Activated CD8-positive, alpha-beta T cell treated with anti-CD3 and anti-CD28 coated beads for 36 hours (primary cell): ENCODE measurements around the gene TBRG1. TPM values are rescaled to one million over a fixed set of nuclear protein-coding genes. Genes with fewer than 3 reads are reported as not detected.
A peak's percentile ranks its signal among the peaks of the same experiment; 100 is the strongest.

Experiments
- ATAC-seq: fragments of 200-7000 bp; cut with Tn5 transposase; one replicate; pipeline ENCODE4 v1.10.0; 2021; ENCODE audit warnings: mild to moderate bottlenecking, moderate library complexity
- CTCF ChIA-PET: fragments of 350-600 bp; sonication (Branson Sonifier 250); formaldehyde crosslinking; loops from one replicate; lab custom pipeline; 2021; ENCODE audit warnings: antibody characterized with exemption; lab: Charles Lee
- POLR2A ChIA-PET: fragments of 350-600 bp; sonication (Branson Sonifier 250); formaldehyde crosslinking; loops from one replicate; lab custom pipeline; 2021; ENCODE audit warnings: antibody characterized with exemption; lab: Charles Lee
- DNase-seq: peaks from one replicate; pipeline ENCODE4 v3.0.0-alpha.2; 2020
- H3K27ac Mint-ChIP-seq: one replicate; pipeline ENCODE4 v1.8.0; 2021; ENCODE audit warnings: mild to moderate bottlenecking, mixed read lengths
- H3K27me3 Mint-ChIP-seq: one replicate; pipeline ENCODE4 v1.8.0; 2021; ENCODE audit warnings: mixed read lengths
- H3K36me3 Mint-ChIP-seq: one replicate; pipeline ENCODE4 v1.8.0; 2021; ENCODE audit warnings: low read depth, mixed read lengths
- H3K4me1 Mint-ChIP-seq: one replicate; pipeline ENCODE4 v1.8.0; 2021; ENCODE audit warnings: low read depth, mixed read lengths
- H3K4me3 Mint-ChIP-seq: one replicate; pipeline ENCODE4 v1.8.0; 2021; ENCODE audit warnings: mild to moderate bottlenecking, moderate library complexity, mixed read lengths
- H3K9me3 Mint-ChIP-seq: one replicate; pipeline ENCODE4 v1.8.0; 2021; ENCODE audit warnings: mixed read lengths
- CTCF ChIP-seq: fragments of 200-600 bp; IDR thresholded peaks from one replicate; pipeline ENCODE4 v1.8.0; 2022; ENCODE audit warnings: antibody characterized with exemption, mild to moderate bottlenecking
- intact Hi-C: fragments of 100-400 bp; cut with micrococcal nuclease; formaldehyde crosslinking; loops from one replicate; pipeline ENCODE4 v1.10.0; 2022
- total RNA-seq, 2 experiments: library from RNA; stranded (reverse); gene quantifications; one replicate each; pipeline ENCODE4 v1.2.3, GENCODE V29; 2021

Gene TBRG1
- total RNA-seq, 2 experiments from 2014 or later: 31.9 to 32.1 TPM

- TF ChIP-seq CTCF: no peak
- no peak for DNase-seq
- no peak overlapping the region for H3K27ac Mint-ChIP-seq
- no peak overlapping the region for H3K4me3 Mint-ChIP-seq
- CTCF ChIA-PET: interaction anchor here (0.8 to 4.8 kb wide), 24 partner anchors 10 to 233 kb away, joined by 3 to 30 read pairs (median 4); partner anchors contain the start of genes NRGN and TBRG1
- POLR2A ChIA-PET: interaction anchor here (0.6 kb wide), 1 partner anchor 194 kb away, joined by 3 read pairs; no protein-coding TSS in a partner anchor
- no peaks in the 10 kb centered on the region for H3K27me3 Mint-ChIP-seq
- ATAC-seq: no peak
- H3K9me3 Mint-ChIP-seq: no peaks in the 10 kb centered on the region
- intact Hi-C loops: no loop called here
- H3K4me1 Mint-ChIP-seq: no peaks in the 10 kb centered on the region
- H3K36me3 Mint-ChIP-seq: no peaks in the 10 kb centered on the region
Observed at GRCh38 chr11:124643605-124644425, 21.2 kb downstream of the TBRG1 start.

- Mint-ChIP-seq H3K36me3 (no peaks in the 10 kb centered on the region), H3K4me3 (no peak overlapping the region), H3K27me3 (no peaks in the 10 kb centered on the region), H3K9me3 (no peaks in the 10 kb centered on the region), H3K27ac (no peak overlapping the region), H3K4me1 (no peaks in the 10 kb centered on the region)
- intact Hi-C loops: no loop called here
- ChIA-PET POLR2A (no interaction called here), CTCF (interaction anchor here (0.6 to 4.8 kb wide), 27 partner anchors 10 to 232 kb away, joined by 3 to 30 read pairs (median 4); partner anchors contain the start of gene TBRG1)
- DNase-seq (peak; percentile 27), ATAC-seq (peak; percentile 78)
- TF ChIP-seq CTCF: peak; percentile 94
Observed at GRCh38 chr11:124644426-124645280, 22.0 kb downstream of the TBRG1 start.

- intact Hi-C loops: no loop called here
- H3K4me1 Mint-ChIP-seq: no peaks in the 10 kb centered on the region
- no peak overlapping the region for H3K27ac Mint-ChIP-seq
- no peaks in the 10 kb centered on the region for H3K27me3 Mint-ChIP-seq
- H3K4me3 Mint-ChIP-seq: no peak overlapping the region
- H3K9me3 Mint-ChIP-seq: no peaks in the 10 kb centered on the region
- TF ChIP-seq CTCF: no peak
- CTCF ChIA-PET: interaction anchor here (1.7 to 4.8 kb wide), 3 partner anchors 117 to 220 kb away, joined by 7 to 30 read pairs (median 14); no protein-coding TSS in a partner anchor
- ATAC-seq (no peak), DNase-seq (no peak)
- H3K36me3 Mint-ChIP-seq: no peaks in the 10 kb centered on the region
- POLR2A ChIA-PET: no interaction called here
Observed at GRCh38 chr11:124646148-124646547, 23.5 kb downstream of the TBRG1 start.

- ChIA-PET POLR2A (no interaction called here), CTCF (interaction anchor here (1.0 to 2.1 kb wide), 3 partner anchors 18 to 115 kb away, joined by 4 to 11 read pairs (median 6); no protein-coding TSS in a partner anchor)
- Mint-ChIP-seq H3K4me1 (no peaks in the 10 kb centered on the region), H3K9me3 (no peaks in the 10 kb centered on the region), H3K36me3 (peaks cover 6% of the 10 kb centered on the region), H3K27me3 (no peaks in the 10 kb centered on the region), H3K4me3 (no peak overlapping the region), H3K27ac (no peak overlapping the region)
- intact Hi-C loops: no loop called here
- no peak for DNase-seq
- TF ChIP-seq CTCF: no peak
- ATAC-seq: no peak
Observed at GRCh38 chr11:124648610-124649009, 25.9 kb downstream of the TBRG1 start.
